Tibial nerve (tissue), 4 donors: ENCODE results near the gene UBIAD1. TPM values are rescaled to one million over a fixed set of nuclear protein-coding genes. Genes with fewer than 3 reads are reported as not detected.

Source experiments
- DNase-seq, 2 donors: peaks; one replicate each; pipeline ENCODE4 v3.0.0-alpha.2; 2019; ENCODE audit warnings: low spot score in 2 of 2
- H3K27ac ChIP-seq, 4 donors: fragments of 200-600 bp; sonication (generic) in 3 of 4; one replicate each; pipeline ENCODE4 v1.5.1; 2017 to 2019; ENCODE audit warnings: mild to moderate bottlenecking in 1 of 4
- H3K27me3 ChIP-seq, 2 donors: fragments of 200-600 bp; sonication (generic) in 1 of 2; one replicate each; pipeline versions ENCODE4 v1.5.1 to v1.6.0; 2017 to 2019
- H3K36me3 ChIP-seq, 3 donors: fragments of 200-600 bp; sonication (generic); one replicate each; pipeline ENCODE4 v1.5.1; 2018 to 2019
- H3K4me1 ChIP-seq, 4 donors: fragments of 200-600 bp; sonication (generic) in 3 of 4; one replicate each; pipeline ENCODE4 v1.5.1; 2017 to 2019
- H3K4me3 ChIP-seq, 4 donors: fragments of 200-600 bp; sonication (generic) in 3 of 4; one replicate each; pipeline ENCODE4 v1.5.1; 2017 to 2019; ENCODE audit warnings: mild to moderate bottlenecking in 1 of 4, moderate library complexity in 1 of 4
- H3K9me3 ChIP-seq, 4 donors: fragments of 200-600 bp; sonication (generic) in 3 of 4; one replicate each; pipeline ENCODE4 v1.5.1; 2017 to 2019
- EP300 ChIP-seq, 2 donors: sonication (generic); formaldehyde crosslinking; IDR thresholded peaks; one replicate each; pipeline ENCODE4 v1.6.1; 2017; ENCODE audit warnings: antibody characterized with exemption in 2 of 2, mild to moderate bottlenecking in 1 of 2
- POLR2A ChIP-seq, 2 donors: fragments of 450-650 bp; IDR thresholded peaks; one replicate each; pipeline ENCODE4 v1.6.1; 2017; ENCODE audit warnings: antibody characterized with exemption in 2 of 2, mild to moderate bottlenecking in 2 of 2, moderate library complexity in 2 of 2
- WGBS, 2 donors: methylation state at CpG; one replicate each; pipeline ENCODE4 v1.1.5; 2018; 5-methylcytosine and 5-hydroxymethylcytosine counted together
- total RNA-seq, 4 donors: library from RNA; depleted of rRNA; stranded (reverse); fragments of >200 nt; gene quantifications; one replicate each; pipeline ENCODE4 v1.1.0, GENCODE V29; 2016
- TF ChIP-seq, protein P1 (sequence below), 5 experiments: fragments of 200-600 bp in 3 of 5; fragments of 450-650 bp in 2 of 5; sonication (generic) in 3 of 5; IDR thresholded peaks; one replicate each; pipeline ENCODE4 v1.5.1; 2016 to 2019; ENCODE audit warnings: antibody characterized with exemption in 5 of 5, mild to moderate bottlenecking in 3 of 5, moderate library complexity in 2 of 5

UBIAD1 gene
- total RNA-seq, 4 donors from 2014 or later = 8.7 to 23.7 (median 17.5) TPM

DNA sequence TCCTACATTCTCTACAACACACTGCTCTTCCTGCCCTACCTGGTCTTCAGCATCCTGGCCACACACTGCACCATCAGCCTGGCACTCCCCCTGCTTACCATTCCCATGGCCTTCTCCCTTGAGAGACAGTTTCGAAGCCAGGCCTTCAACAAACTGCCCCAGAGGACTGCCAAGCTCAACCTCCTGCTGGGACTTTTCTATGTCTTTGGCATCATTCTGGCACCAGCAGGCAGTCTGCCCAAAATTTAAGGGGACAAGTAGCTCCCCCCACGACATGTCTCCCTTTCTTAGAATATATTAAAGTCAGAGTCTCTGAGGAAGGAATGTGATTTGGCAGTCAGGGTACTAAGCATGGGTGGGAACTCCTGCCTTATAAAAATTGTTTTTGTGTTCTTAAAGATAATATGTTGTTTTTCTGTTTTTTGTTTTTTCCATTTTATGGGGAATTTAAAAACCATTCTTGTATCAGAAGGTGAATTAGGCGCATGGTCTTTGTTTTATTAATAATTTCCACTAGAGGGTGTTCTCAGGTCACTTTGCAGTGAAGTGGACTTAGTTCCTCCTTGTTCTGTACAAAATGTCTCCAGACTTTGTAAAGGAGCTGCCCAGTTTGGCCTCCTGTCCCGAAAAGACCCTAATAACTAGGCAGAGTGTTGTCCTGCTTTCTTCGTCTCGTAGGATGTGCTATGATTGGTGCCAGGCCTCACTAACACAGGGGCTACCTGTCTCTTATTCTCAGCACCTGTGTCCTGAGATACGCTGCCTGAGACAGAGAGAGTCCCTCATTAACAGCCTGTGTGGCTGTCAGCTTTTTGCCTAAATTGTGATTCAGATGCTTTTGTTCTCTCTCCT, 13.1 kb downstream of the UBIAD1 start:
- H3K4me1 ChIP-seq = peaks cover 0 to 17% (median 10%) of the 10 kb centered on the region in 4 donors
- H3K9me3 ChIP-seq = no peaks in the 10 kb centered on the region
- no peak for DNase-seq
- no peak for TF ChIP-seq EP300 (IDR thresholded peaks at IDR 0.05)
- TF ChIP-seq, protein P1, sequence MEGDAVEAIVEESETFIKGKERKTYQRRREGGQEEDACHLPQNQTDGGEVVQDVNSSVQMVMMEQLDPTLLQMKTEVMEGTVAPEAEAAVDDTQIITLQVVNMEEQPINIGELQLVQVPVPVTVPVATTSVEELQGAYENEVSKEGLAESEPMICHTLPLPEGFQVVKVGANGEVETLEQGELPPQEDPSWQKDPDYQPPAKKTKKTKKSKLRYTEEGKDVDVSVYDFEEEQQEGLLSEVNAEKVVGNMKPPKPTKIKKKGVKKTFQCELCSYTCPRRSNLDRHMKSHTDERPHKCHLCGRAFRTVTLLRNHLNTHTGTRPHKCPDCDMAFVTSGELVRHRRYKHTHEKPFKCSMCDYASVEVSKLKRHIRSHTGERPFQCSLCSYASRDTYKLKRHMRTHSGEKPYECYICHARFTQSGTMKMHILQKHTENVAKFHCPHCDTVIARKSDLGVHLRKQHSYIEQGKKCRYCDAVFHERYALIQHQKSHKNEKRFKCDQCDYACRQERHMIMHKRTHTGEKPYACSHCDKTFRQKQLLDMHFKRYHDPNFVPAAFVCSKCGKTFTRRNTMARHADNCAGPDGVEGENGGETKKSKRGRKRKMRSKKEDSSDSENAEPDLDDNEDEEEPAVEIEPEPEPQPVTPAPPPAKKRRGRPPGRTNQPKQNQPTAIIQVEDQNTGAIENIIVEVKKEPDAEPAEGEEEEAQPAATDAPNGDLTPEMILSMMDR (IDR thresholded peaks at IDR 0.05) = no peak
- no peak for TF ChIP-seq POLR2A (IDR thresholded peaks at IDR 0.05)
- WGBS, 2 donors = 75 to 79% methylated on average over 7 of the region's 7 CpGs
- no peak overlapping the region for H3K4me3 ChIP-seq
- H3K36me3 ChIP-seq = peaks cover 0 to 58% (median 0%) of the 10 kb centered on the region in 3 donors
- H3K27me3 ChIP-seq = no peaks in the 10 kb centered on the region
- no peak overlapping the region for H3K27ac ChIP-seq

DNA sequence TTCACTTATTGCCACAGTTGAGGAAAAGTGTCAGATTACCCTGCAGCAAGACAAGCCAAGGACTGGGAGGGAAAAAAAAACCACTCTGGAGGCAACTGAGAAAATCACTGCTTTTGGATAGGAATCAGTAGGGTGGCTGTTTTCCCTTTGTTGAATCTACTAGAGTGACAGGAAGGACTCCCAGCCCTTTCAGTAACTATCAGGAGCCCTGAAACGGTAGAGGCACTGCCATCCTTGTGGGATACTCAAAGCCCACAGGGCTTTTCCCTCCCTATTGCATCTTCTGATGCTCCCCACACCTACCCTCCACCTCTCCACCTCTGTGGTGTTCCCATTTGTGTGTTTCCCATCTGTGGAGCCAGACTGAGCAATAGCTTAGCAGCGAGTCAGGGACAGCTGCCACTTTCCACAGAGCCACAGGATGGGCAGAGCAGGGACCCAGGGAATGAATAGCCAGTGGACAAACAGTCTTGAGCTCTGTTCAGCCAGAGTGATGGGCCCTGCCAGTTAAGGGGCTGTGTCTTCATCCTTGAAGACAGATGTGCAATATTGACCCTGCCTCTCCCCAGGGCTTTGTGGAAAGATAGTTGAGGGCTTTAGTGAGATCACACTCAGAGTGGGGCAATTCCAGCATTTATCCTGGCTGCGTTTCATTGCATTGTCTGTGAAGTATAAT, 13.9 kb downstream of the UBIAD1 start:
- TF ChIP-seq EP300 (IDR thresholded peaks at IDR 0.05) (no peak), POLR2A (IDR thresholded peaks at IDR 0.05) (no peak)
- TF ChIP-seq, protein P1 (IDR thresholded peaks at IDR 0.05) = no peak
- H3K27me3 ChIP-seq = no peaks in the 10 kb centered on the region
- H3K9me3 ChIP-seq = no peaks in the 10 kb centered on the region
- peaks cover 0 to 10% (median 6%) of the 10 kb centered on the region in 4 donors for H3K4me1 ChIP-seq
- no peak overlapping the region for H3K4me3 ChIP-seq
- no peak for DNase-seq
- 72 to 75% methylated on average over 3 of the region's 3 CpGs for WGBS, 2 donors
- peaks cover 0 to 66% (median 0%) of the 10 kb centered on the region in 3 donors for H3K36me3 ChIP-seq
- no peak overlapping the region for H3K27ac ChIP-seq

DNA sequence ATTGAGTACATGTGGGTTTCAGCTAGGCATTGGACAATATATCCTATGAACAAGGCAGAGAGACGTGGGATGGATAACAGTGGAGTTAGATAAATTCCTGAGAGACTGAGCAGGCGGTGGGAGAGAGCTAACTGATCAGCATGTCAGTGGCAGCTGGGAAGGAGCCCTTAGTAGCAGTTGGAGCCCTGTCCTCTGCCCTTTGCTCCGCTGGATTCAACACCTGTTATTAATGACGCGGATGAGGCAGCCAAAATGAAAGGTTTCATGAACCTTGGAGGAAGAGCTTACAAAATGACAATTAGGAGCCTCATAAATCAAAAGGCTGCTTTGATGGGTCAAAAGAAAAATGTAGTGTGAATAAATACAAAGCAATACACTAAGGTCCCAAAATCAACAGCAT, 16.1 kb downstream of the UBIAD1 start:
- no peaks in the 10 kb centered on the region for H3K27me3 ChIP-seq
- TF ChIP-seq, protein P1 (IDR thresholded peaks at IDR 0.05) = no peak
- TF ChIP-seq POLR2A (IDR thresholded peaks at IDR 0.05) (no peak), EP300 (IDR thresholded peaks at IDR 0.05) (no peak)
- H3K9me3 ChIP-seq = no peaks in the 10 kb centered on the region
- peaks cover 0 to 5% (median 0%) of the 10 kb centered on the region in 4 donors for H3K4me1 ChIP-seq
- no peak overlapping the region for H3K4me3 ChIP-seq
- peaks cover 0 to 81% (median 4%) of the 10 kb centered on the region in 3 donors for H3K36me3 ChIP-seq
- WGBS, 2 donors = 74 to 90% methylated on average over 5 of the region's 5 CpGs
- DNase-seq = no peak
- no peak overlapping the region for H3K27ac ChIP-seq

DNA sequence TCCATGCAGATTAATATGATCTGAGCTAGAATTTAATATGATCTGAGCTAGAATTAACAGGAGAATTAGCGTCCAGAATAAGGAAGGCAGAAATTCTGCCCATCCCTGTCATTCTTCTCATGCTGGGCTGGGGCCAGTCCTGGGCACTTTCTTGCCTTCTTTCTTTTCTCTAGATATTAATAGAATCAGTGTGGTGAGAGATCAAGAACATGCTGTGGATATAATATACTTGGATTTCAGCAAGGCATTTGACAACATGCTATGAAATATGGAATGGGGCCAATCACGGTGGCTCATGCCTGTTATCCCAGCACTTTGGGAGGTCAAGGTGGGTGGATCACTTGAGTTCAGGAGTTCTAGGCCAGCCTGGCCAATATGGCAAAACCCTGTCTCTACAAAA, 18.1 kb downstream of the UBIAD1 start:
- WGBS, 2 donors = 83 to 93% methylated on average over 2 of the region's 2 CpGs
- TF ChIP-seq, protein P1 (IDR thresholded peaks at IDR 0.05) = no peak
- TF ChIP-seq EP300 (IDR thresholded peaks at IDR 0.05) = no peak
- TF ChIP-seq POLR2A (IDR thresholded peaks at IDR 0.05) = no peak
- no peak overlapping the region for H3K4me3 ChIP-seq
- H3K27me3 ChIP-seq = no peaks in the 10 kb centered on the region
- H3K4me1 ChIP-seq = peaks cover 0 to 5% (median 0%) of the 10 kb centered on the region in 4 donors
- H3K27ac ChIP-seq = no peak overlapping the region
- no peak for DNase-seq
- no peaks in the 10 kb centered on the region for H3K9me3 ChIP-seq
- peaks cover 0 to 90% (median 7%) of the 10 kb centered on the region in 3 donors for H3K36me3 ChIP-seq

DNA sequence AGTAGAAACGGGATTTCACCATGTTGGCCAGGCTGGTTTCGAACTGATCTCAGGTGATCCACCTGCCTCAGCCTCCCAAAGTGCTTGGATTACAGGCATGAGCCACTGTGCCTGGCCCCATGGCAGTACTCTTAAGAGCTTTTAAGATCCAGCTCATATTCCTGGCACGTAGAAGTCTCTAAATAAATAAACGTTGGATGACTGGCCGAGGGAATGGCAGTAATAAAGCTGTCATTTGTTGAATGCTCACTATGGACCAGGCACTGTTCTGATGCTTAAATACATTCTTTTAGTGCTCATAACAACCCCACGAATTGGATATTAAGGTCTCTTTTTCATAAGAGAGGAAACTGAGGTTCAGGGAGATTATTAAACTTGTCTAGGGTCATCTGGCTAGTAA, 20.9 kb downstream of the UBIAD1 start:
- Histone ChIP-seq H3K4me3 (no peak overlapping the region), H3K27me3 (no peaks in the 10 kb centered on the region), H3K4me1 (no peaks in the 10 kb centered on the region), H3K9me3 (no peaks in the 10 kb centered on the region), H3K27ac (no peak overlapping the region), H3K36me3 (peaks cover 0 to 83% (median 7%) of the 10 kb centered on the region in 3 donors)
- TF ChIP-seq EP300 (IDR thresholded peaks at IDR 0.05) (no peak), POLR2A (IDR thresholded peaks at IDR 0.05) (no peak)
- TF ChIP-seq, protein P1 (IDR thresholded peaks at IDR 0.05) = no peak
- 77 to 85% methylated on average over 6 of the region's 6 CpGs for WGBS, 2 donors
- no peak for DNase-seq
